Chondrocyte (in vitro differentiated cells): Measurements from ENCODE around the gene SLC7A1. TPM values are rescaled to one million over a fixed set of nuclear protein-coding genes. Genes with fewer than 3 reads are reported as not detected.

Experiments
- DNase-seq: peaks from one replicate; pipeline ENCODE4 v3.0.0; 2021; ENCODE audit warnings: mixed read lengths, low spot score
- H3K27ac Mint-ChIP-seq: one replicate; pipeline ENCODE4 v1.8.0; 2021; ENCODE audit warnings: mild to moderate bottlenecking, moderate library complexity, mixed read lengths; ENCODE audit not compliant: unreplicated experiment
- H3K27me3 Mint-ChIP-seq: 2 replicates; pipeline ENCODE4 v1.8.0; 2021; ENCODE audit warnings: low read depth, mixed read lengths
- H3K36me3 Mint-ChIP-seq: 2 replicates; pipeline ENCODE4 v1.8.0; 2021; ENCODE audit warnings: low read depth, mixed read lengths
- H3K4me1 Mint-ChIP-seq: 2 replicates; pipeline ENCODE4 v1.8.0; 2021; ENCODE audit warnings: low read depth, mild to moderate bottlenecking, mixed read lengths
- H3K4me3 Mint-ChIP-seq: one replicate; pipeline ENCODE4 v1.8.0; 2021; ENCODE audit warnings: mild to moderate bottlenecking, moderate library complexity, mixed read lengths; ENCODE audit not compliant: unreplicated experiment
- H3K9me3 Mint-ChIP-seq: 2 replicates; pipeline ENCODE4 v1.8.0; 2021; ENCODE audit warnings: low read depth, mixed read lengths
- CTCF ChIP-seq: fragments of 200-600 bp; sonication (generic); IDR thresholded peaks from 2 replicates; pipeline ENCODE4 v1.5.0; 2021; ENCODE audit warnings: antibody characterized with exemption, mild to moderate bottlenecking, moderate library complexity
- total RNA-seq: library from RNA; stranded (reverse); gene quantifications from 3 replicates; pipeline ENCODE4 v1.2.1, GENCODE V29; 2021

Gene SLC7A1
- total RNA-seq, 1 donor from 2014 or later: 111 TPM

- Mint-ChIP-seq H3K4me3 (no peak overlapping the region), H3K27ac (no peak overlapping the region), H3K36me3 (peaks cover 4% of the 10 kb centered on the region), H3K4me1 (peaks cover 11% of the 10 kb centered on the region), H3K9me3 (no peaks in the 10 kb centered on the region), H3K27me3 (peaks cover 2% of the 10 kb centered on the region)
- no peak for TF ChIP-seq CTCF
- no peak for DNase-seq
These were observed 131.3 kb downstream of the SLC7A1 start for GRCh38 chr13:29464105-29464679.

- TF ChIP-seq CTCF: no peak
- no peaks in the 10 kb centered on the region for H3K4me1 Mint-ChIP-seq
- no peak for DNase-seq
- no peak overlapping the region for H3K27ac Mint-ChIP-seq
- H3K9me3 Mint-ChIP-seq: no peaks in the 10 kb centered on the region
- H3K4me3 Mint-ChIP-seq: no peak overlapping the region
- peaks cover 4% of the 10 kb centered on the region for H3K36me3 Mint-ChIP-seq
- peaks cover 2% of the 10 kb centered on the region for H3K27me3 Mint-ChIP-seq
These were observed 135.6 kb downstream of the SLC7A1 start for GRCh38 chr13:29459813-29460355.
